NCI-H774 (cell line): Measurements from ENCODE around the gene LYL1.

Experiments
- DNase-seq: peaks from one replicate; lab custom pipeline; 2025; lab: John Stamatoyannopoulos, UW

Gene LYL1

DNA sequence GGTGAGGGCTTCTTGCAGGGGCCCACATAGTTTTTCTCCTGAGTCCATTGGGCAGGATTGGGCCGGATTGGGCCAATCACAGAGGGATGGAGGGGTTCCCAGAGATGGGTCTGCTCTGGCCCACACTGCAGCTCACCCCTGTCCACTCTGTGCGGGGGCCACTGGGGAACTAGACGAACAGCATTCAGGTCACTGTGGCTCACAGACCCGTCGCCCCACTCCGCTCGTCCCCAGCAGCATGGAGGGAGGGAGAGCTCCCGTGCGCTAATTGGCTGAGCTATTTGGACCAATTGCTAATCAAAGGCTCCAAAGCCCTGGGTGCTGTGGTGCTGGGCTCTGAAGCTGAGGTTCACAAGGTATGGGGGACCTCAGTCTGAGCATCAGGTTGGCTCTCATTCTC lies 26.7 kb upstream of the LYL1 start:
- DNase-seq = no peak

DNA sequence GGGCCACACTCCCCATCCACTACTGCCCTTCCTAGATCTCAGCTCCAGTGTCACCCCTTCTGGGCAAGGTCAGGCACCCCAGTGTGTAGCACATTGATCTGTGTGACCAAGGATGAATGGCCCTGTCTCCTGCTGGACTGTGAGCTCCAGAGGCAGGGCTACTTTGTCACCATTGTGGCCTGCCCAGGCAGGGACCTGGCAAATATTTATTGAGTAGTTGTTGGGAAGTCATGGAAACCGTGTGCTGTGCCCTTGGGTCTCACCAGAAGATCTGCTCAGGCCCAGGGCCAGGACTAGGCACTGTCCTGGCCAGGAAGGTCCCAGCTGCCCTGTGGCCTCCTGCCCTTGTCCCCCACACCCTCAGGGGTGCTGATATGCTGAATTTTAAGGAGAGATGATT lies 25.9 kb upstream of the LYL1 start:
- DNase-seq = no peak

DNA sequence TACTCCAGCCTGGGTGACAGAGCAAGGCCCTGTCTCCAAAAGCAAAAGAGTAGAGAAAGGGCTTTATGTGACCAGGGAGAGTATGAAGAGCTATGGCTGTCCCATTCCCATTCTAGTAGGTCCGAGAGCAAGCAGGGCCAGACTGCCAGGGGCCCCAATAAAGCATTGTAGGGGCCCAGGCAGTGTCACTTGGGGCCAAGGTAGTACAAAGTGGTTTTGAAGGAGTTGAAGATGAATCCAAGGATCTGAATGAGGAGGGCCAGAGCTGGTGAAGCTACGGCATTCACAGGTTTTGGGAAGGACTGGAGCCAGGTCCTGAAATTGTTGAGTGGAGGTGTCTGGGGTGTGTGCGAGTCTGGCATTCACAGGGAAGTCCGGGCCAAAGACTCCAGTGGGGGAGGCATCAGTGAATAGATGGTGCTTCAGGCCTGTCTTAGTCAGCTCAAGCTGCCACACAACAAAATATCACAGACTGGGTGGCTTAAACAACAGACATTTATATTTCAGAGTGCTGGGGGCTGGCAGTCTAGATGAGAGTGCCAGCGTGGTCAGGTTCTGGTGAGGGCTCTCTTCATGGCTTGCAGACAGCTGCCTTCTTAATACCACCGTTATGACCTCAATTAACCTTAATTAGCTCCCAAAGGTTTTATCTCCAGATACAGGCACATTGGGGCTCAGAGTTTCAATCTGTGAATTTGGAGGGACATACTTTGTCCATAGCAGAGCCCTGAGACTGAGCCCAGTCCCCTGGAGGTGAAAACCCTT lies 25.3 kb upstream of the LYL1 start:
- DNase-seq = no peak

DNA sequence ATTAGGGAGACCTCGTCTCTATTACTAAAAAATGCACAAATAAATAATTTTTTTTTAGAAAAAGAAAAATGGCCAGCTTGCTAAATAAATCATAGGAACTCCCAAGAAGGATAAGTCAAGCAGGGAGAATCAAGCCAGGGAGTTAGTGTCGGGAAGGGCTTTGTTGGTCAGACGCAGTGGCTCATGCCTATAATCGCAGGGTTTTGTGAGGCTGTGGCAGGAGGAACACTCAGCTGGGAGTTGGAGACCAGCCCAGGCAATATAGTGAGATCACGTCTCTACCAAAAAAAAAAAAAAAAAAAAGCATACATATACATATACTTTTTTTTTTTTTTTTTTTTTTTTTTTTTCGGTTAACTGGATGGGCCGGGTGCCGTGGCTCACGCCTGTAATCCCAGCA lies 24.4 kb upstream of the LYL1 start:
- DNase-seq = no peak

DNA sequence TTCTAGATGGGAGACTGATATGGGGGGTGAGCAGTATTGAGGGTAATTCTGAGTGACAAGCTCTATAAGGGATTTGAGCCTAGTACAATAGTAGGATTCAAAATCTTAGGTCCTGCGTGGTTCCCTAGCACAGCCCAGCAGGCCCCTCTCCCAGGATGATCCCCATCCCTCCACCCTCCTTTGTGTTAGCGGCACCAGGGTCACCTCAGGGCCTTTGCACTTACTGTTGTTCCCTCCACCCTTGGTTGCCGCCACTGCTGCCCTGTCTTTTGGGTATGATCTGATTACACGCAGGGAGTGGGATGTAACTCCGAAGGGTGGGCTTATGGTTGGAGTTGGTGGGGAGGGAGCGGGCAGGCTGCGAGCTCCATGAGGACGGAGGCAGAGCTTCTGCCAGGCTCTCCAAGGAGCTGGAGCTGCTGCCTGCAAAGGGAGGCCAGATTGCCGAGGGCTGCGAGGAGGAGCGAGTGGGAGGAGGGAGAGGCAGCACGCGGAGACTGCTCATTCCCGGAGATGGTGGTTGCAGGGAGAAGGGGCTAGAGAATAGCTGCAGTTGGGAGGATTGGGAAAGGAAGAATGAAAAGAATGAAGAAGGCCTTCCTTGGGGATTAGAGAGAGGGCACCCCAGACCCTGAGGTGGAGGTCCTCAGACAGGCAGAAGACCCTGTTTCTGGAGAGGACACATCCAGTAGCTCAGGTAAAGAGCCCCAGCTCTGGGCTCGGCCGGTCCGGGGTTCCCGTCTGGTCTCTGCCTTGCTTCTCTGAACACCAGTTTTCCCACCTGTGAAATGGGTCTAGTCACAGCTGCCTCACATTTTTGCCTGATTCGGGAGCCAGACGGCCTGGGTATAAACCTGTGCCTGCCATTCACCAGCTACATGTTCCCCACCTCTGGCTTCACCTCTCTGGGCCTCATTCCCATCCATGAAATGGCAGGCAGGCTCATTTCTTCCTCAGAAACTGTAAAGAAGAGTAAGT lies 20.6 kb upstream of the LYL1 start:
- DNase-seq = no peak

DNA sequence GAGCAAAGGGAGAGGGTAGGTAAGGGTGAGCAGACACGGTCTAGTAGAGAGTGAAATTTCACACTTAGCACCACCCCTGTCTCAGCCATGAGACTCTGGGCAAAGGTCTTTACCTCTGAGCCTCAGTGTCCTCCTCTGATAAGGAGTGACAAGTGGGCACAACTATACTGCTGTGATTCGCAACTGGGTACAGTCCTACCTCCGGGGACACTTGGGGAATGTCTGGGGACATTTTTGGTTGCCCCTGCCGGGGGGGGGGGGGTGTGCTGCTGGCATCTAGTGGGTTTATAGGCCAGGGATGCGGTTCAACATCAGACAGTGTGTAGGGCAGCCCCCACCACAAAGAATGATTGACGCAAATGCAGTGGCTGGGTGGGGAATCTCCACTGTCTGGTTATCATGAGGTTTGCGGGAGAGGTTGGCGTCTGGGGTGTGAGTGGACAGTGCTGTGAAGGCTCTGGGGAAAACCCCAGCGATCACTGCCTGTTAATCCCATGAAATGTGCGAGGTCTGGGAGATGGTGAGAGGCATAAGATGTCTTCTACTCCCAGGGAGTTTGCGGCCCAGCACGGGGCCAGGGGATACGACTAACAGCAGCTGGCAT lies 19.7 kb upstream of the LYL1 start:
- no peak for DNase-seq

DNA sequence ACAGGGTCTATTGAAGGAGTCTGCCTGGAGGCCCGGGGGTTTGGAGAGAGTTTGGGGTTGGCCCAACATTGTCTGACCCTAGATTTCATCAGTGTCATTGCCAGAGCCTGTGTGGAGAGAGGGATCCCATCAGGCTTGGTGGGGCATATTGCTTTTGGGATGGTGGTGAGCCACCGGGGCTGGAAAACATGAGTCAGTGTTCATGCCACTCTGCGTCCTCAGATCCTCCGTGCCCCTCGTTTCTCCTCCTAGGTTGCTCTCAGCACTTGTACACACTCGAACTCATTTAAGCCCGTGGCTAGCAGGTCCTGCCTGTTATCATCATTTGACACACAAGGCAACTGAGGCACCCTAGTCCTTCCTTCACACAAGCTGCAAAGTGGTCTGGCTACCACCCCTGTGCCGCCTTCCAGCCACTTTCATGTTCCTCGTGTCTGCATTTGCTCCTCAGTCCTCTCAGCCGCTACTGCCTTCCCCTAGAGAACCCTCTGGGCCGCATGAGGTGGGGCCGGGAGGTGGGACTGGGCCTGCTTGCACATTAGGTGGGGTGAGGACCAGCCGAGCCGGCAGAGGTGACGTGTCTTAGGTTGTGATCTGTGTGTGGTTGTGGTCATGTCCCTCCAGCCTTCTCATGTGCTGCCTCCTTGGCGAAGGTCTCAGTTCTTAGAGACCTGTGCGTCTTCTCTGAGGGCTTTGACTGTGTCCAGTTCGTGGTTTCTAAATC lies 19.1 kb upstream of the LYL1 start:
- no peak for DNase-seq

DNA sequence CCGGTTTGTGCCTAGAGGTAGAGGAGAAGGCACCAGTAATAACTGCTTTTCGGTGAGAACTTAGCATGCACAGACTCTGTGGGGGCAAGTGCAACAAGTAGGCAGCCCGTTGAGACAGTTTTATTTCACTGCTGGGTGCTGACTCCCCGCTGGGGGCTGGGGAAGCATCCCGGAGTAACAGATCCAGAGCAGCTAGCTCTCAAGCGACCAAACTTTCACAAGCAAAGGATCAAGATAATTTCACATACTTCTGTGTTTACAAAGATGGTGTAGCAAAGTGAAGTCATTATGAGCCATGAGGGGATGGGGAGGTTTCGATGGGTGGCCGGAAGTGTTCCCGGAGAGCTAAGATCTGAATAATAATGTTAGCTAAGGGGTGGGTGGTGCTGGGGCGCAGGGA lies 18.2 kb upstream of the LYL1 start:
- DNase-seq = no peak

DNA sequence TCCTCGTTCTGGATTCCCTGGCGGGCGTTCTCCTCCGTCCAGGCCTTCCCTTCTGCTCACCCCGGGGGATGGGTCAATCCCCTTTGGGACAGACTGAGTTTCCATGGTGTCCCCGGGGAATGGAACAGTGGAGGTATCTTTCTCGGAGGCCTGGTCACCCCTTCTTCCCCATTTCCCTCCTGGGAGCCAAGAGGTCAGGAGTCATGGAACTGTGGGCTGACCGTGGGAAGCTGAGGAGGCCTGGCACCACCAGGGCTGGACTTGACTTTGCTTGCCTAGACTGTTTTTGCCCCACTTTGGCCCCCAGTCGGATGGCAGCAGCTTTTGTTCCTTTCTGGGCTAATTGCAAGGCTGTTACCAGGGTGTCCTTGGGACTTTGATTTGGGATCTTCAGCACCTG lies 17.4 kb upstream of the LYL1 start:
- no peak for DNase-seq

DNA sequence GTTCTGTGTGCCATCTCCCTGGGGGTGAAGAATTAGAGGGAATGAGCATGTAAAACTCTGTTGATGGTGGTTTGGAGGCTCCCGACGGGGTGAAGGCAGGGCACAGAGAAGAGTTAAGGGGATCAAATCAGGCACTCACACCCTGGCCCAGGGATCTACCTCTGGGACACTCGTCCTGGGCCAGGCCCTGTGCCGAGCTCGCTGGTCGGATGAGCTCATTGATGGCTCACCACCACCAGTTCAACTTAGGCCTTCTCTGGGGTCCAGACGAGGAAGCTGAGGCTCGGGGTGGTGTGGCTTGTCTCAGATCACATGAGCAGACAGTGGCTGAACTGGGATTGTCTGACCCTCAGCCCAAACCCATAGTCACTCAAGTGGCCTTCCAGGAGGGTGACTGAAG lies 17.0 kb upstream of the LYL1 start:
- no peak for DNase-seq

DNA sequence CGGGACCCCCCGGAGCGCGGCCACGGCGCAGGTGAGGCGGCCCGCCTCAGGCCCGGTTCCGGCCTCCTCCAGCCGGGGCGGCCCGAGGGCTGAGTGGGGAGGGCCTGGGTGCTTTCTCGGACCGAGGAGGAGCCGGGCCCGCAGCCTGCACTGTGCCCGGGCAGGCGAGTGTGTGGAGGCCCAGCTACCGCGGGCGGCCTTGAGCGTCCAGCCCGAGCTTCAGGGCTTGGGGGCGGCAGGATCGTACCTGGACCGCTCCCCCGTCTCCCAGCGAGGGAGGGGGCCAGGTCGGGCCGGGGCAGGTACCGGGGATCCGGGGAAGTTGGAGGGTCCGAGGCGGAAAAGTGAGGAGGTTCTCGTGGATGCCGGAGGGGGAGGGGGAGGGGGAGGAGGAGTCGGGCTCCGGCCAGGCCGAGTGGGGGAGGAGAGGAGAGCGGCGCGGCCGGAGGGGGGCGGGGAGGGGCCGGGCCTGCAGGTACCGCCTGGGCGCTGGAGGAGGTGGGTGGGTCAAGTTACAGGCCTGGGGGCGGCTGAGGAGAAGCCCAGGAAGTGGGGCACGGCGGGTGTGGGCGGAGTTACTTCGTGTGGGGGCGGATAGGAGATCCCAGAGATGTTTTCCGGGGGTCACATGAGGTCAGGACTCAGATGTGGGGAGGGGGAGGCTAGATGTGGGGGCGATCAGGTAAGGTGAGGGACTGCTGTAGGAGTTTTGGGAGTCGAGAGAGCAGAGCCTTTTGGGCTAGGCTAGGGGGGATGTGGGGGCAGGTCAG lies 16.0 kb upstream of the LYL1 start:
- peak; percentile 26 for DNase-seq

DNA sequence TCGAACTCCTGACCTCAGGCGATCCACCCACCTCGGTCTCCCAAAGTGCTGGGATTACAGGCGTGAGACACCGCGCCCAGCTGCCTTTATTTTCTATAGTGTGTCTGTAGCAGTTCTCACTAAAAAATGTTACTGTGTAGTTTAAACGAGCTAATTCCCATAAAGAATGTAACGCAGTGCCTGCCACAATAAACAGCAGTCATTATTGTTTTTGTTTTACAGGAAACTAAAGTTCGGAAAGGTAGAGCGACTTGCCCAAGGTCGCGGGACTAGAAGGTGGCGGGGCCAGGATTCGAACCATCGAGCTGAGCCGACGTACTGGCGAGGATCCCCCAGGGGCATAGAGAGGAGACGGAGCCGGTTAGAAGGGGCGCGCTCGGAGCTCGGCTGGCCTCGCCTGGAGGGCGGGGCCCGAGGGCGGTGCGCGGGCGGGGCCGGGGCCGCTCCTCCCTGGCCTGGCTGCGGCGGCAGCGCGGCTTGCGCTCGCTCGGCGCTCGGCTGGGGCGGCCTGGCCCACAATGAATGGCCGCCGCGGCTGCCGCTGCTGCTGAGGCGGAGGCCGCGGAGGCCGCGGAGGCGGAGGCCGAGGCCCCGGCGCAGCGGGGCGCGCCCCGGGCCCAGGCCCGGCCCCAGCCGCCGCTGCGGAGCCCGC lies 15.2 kb upstream of the LYL1 start, which contains the start of gene NACC1:
Gene NACC1, plus strand, starts transcription at position 493 of the 652 bp plus-strand sequence. CDS start 16,944 bp downstream, outside the sequence.
- peak; percentile 88 for DNase-seq

DNA sequence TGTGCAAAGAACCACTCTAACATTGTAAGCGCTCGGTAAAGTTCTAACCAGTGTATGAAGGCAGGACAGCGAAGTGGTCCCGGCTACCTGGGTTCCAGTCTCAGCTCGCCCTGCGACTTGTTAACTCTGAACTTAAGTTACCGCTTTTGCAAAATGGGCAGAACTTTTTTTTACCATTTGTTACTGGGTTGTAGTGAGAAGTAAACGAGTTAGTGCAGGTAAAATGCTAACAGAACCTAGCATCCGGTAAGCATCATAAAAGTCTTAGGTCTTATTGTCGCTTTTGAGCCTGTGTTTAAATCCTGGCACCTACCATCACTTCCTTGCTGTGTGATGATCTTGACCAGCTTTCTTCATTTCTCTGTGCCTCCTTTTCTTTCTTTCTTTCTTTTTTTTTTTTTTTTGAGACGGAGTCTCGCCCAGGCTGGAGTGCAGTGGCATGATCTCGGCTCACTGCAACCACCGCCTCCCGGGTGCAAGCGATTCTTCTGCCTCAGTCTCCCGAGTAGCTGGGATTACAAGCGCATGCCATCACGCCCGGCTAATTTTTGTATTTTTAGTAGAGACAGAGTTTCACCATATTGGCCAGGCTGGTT lies 14.6 kb upstream of the LYL1 start:
- DNase-seq = no peak

DNA sequence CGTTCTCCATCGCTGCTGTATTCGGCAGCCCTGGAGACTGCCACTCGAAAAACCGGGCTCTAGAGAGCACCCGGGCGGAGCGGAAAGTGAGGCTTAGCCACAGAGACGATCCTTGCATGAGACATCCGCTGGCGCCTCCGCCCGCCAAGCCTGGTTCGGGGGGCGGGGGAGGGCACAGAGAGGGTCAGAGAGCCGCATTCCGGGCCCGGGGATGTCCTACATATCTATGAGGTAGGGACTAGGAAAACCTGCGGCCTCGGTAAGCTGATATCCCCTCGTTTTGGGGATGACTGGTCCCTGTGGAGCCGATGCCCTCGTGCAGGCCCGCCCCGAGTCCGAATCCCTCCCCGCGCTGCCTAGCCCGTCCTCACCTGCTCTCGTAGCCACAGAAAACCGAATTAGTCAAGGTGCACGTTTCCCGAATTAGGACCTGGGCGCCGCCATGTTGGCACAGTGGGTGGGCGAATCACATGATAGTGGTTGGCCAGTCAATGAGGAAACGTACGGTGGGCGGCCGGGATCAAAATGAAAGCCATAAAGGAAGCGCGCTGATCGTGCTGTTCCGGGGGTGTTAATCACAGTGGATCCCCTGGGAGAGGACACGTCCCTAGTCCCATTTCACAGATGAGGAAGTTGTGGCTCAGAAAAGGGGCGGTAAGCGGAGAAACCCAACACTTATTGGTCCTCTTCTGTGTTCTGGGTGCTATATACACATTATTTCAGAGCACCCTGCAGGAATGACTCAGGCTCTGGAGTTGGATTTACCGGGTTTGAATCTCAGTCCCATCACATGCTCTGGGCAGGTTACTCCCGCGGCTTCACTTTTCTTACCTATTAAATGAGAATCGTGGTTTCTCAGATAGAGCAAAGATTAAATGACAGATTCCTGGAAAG lies 13.9 kb upstream of the LYL1 start, which contains the start of gene TRMT1:
Gene TRMT1, minus strand, starts transcription at position 459 of the 894 bp plus-strand sequence. Its CDS starts 341 bp downstream, at position 118.
- peak; percentile 84 for DNase-seq

DNA sequence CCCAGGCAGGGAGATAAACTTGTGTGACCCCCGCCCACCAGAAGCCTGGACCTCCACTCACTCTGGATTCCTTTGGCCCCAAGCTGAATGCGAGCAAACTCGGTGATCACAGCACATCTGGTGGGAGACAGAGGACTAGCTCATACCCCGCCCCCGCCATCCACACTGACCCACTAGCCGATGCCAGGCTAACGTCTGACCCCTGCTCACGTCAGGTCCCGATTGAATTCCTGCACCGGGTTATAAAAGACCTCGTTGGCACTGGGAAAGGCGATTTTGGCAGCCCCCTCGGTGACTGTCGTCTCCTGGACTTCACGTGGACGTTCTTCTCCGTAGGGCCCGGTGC lies 13.3 kb upstream of the LYL1 start:
- no peak for DNase-seq

DNA sequence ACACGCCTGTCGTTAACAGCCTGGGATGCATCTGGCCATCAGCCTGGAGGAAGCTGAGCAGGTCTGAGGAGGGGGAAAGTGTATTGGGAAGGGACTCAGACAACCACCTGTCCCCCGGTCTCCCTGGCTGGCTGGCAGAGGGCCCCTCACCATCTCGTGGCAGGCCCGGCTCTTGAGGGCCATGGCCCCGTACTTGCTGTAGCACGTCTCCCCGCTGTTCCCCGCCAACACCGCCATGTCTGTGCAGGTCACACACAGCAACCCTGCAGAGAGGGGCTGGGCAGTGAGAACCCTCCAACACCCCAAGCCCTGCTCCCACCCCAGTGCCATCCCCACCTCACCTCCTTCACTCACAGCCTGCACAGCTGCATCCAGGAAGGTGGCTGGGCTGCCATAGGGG lies 9.9 kb upstream of the LYL1 start:
- DNase-seq = no peak

DNA sequence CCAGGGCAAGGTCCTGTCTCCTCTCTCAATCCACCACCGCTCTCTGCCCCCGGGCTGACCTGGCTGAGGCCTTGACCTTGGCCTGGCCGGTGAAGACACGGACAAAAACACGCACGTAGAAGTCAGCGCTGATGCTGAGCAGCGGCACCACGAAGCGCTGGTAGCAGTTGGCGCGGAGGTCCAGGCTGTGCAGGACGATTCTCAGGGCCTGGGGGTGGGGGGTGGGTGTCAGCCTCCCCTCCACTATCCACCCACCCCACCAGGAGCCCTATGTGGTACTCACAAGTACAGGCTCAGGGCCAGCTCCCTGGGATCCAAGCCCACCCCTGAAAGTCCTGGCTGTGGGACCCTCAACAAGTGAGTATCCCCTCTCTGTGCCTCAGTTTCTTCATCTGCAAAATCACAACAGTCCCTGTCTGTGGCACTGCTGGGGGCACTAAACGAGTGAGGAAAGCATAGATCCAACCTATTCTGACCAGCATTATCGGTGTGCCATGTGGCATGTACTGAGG lies 7.5 kb upstream of the LYL1 start:
- no peak for DNase-seq

DNA sequence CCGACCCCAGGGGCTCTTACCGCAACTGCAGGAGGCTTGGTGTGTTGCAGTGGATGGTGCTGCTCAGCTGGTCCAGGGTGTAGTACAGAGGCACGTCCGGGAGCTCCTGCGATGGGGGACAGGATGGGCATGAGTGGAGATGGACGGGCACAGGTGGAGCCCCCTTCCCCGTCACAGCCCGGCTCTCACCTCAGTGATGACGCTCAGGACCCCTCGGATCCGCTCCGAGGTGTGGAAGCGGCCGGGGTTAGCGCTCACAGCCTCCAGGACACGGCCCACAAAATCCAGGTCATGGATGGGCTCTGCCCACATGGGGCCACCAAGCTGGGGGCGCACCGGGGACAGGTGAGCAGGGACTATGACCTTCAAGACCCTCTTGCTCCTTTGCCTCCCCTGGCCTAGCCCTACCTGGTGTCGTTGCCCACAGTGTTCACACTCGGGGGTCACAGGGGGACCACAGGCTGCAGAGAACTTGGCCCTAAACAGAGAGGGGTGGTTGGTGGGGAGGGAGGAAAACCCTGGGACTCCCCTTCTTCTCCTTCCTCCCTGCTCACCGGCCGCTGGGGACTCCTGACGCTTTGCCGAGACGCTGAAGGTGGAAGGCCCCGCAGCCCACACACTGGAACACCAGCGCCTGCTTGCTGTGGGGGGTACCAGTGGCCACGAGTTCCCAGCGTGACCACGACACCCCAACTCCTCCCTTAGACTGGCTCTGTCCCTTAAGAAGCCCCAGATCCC lies 6.9 kb upstream of the LYL1 start:
- no peak for DNase-seq
